Lower leg skin (tissue), 3 donors: ENCODE measurements around the gene CRELD1.

ENCODE experiments used
- CTCF ChIP-seq, 3 donors: fragments of 450-650 bp; IDR thresholded peaks; one replicate each; pipeline ENCODE4 v1.5.1; 2016; ENCODE audit warnings: antibody characterized with exemption in 3 of 3, mild to moderate bottlenecking in 3 of 3, moderate library complexity in 2 of 3
- POLR2A ChIP-seq, 2 donors: fragments of 450-650 bp; IDR thresholded peaks; one replicate each; pipeline ENCODE4 v1.6.1; 2016 to 2017; ENCODE audit warnings: antibody characterized with exemption in 2 of 2, mild to moderate bottlenecking in 1 of 2, moderate library complexity in 1 of 2

GRCh38 chr3:9951598-9951961 lies 17.9 kb downstream of the CRELD1 start:
- no peak for TF ChIP-seq CTCF (IDR thresholded peaks at IDR 0.05)
- TF ChIP-seq POLR2A (IDR thresholded peaks at IDR 0.05) = no peak
